HG03108 (cell line): ENCODE results near the gene NDOR1.

Experiments used
- ATAC-seq: cut with Tn5 transposase; IDR thresholded peaks from one replicate; pipeline ENCODE4 v1.9.1; 2021; ENCODE audit warnings: moderate library complexity; ENCODE audit not compliant: unreplicated experiment

The NDOR1 gene

DNA sequence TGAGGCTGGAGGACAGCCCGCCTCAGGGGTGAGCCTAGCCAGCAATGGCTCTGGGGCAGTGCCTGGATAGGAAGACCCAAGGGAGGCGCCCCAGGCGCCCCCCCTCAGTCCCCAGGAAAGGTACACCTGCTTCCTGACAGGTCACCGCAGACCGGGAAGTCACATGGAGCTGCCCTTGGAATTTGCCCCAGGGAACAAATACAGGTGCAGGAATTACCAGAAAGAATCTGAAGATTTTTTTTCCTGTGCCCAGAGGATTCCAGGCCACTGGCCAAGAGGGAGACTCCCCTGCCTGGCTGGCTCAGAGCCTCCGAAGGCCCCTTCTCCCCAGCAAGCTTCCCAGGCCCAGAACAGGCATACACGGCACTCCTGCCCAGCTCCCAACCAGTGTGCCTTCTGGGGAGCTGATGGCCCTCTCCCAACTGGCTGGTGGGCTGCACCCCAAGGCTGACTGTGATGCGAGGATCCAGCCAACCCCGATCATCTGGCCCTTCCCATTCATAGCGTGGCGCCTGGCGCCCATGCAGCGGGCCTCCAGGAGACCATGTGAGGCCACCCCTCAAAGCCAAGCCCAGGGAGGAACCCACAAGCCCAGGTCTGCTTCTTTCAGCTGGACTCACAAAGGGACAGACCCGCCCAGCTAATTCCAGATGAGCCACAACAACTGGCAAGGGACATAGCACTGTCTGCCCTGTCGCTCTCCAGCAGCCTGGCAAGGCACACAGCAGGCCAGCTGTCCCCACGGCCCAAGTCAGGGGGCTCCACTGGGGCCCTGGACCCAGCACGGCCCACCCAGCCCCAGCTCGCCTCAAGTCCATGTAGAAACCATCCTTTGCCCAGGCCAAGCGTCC is 7.2 kb upstream of the NDOR1 start:
- no peak for ATAC-seq

DNA sequence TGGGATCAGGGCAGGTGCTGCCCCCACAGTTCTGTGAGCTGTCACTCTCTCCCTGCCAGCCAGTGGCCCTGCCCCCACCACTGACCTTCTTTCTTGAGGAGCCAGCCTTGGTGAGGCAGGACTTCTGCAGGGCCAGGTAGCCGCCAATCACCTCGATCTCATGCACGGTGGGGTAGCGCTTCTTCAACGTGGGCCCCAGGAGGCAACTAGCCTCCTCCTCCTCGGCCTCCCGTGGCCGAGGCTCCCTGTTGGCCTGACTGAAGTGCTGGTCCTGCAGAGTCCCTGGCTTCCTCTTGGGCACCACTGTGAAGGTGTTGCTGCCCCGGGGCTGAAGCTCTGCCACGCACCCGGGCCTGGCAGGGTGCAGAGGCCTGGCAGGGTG is 6.6 kb upstream of the NDOR1 start:
- ATAC-seq, result no peak

GRCh38 chr9:137199411-137200121 is 5.9 kb upstream of the NDOR1 start:
- no peak for ATAC-seq

GRCh38 chr9:137200311-137201204 is 4.9 kb upstream of the NDOR1 start, which contains the start of gene TPRN:
TSS of gene TPRN (minus strand) at chr9:137200741. CDS start at chr9:137200711, 30 bp downstream.
- peak; percentile 83 for ATAC-seq

DNA sequence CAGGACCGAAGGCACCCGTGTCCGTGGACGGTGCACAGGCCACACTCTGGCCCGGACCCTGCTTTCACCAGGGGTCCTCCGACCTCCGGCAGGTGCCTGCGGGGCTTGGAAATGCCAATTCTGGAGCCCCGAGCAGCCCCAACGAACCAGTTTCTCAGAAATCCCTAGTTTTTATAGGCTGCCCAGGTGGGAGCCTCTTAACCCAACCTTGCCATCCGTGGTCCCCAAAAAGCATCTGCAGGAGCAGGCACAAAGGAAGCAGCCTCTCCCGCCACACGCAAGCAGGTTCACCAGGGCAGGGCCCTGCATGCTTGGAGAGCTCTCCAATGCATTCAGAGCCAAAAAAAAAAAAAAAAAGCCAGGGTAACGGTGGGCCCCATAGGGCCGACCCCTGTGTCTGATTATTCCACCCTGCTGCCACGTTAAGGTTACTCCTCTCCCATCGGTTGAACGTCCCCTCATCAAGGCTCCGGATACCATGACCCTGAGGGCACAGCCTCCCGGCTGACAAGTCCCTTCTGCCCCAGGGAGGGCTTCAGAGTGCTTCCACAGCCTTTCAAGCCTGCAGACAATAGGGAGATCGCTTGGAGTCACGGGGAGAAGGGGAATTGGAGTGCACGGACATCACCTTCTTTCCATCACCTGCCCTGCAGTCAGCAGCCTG is 4.2 kb upstream of the NDOR1 start:
- no peak for ATAC-seq

DNA sequence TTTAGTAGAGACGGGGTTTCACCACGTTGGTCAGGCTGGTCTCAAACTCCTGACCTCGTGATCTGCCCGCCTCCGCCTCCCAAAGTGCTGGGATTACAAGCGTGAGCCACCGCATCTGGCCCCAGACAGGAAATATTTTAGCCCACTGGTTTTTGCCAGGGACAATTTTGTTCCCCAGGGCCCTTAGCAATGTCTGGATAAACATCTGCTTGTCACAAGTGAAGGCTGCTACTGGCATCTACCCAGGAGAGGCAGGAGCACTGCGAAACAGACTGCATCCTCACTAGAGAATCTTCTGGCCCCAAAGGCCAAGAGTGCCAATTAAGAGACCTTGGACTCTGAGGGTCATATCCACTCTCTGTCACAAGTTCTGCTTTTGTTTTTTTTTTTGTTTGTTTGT is 2.5 kb upstream of the NDOR1 start:
- ATAC-seq, result no peak

DNA sequence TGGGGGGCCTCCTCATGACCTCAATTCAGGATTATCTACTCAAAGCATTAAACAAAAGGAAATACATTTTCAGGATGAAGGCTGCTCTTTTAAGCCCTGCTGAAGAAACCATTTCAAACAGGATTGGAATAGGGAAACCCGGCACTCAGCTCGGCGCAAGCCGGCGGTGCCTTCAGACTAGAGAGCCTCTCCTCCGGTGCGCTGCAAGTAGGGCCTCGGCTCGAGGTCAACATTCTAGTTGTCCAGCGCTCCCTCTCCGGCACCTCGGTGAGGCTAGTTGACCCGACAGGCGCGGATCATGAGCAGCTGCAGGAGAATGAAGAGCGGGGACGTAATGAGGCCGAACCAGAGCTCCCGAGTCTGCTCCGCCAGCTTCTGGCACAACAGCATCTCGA is 772 bp upstream of the NDOR1 start:
- ATAC-seq, result no peak

DNA sequence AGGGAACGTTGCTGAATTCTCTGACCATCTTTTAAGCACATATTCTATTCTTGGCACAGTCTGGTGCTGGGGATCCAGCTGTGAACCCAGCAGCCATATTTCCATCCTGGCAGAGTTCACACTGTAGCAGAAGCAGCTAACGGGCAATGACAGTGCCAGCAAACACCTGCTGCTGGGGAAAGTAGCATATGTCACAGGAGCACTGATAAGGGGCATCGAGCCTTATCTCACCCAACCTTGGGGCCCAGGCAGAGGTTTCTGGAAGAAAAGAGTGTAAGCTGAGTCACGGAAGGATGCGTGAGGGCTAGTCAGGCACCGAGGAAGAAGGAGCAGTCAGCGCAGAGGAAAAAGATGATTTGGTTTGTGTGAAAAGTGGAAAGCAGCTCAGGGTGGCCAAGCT is 1.1 kb downstream of the NDOR1 start:
- no peak for ATAC-seq

- ATAC-seq, result no peak
Measured at GRCh38 chr9:137211532-137211931, 6.0 kb downstream of the NDOR1 start.

- ATAC-seq, result no peak
Measured at GRCh38 chr9:137212520-137212919, 7.0 kb downstream of the NDOR1 start.

GRCh38 chr9:137213160-137214060 is 7.9 kb downstream of the NDOR1 start:
- no peak for ATAC-seq

DNA sequence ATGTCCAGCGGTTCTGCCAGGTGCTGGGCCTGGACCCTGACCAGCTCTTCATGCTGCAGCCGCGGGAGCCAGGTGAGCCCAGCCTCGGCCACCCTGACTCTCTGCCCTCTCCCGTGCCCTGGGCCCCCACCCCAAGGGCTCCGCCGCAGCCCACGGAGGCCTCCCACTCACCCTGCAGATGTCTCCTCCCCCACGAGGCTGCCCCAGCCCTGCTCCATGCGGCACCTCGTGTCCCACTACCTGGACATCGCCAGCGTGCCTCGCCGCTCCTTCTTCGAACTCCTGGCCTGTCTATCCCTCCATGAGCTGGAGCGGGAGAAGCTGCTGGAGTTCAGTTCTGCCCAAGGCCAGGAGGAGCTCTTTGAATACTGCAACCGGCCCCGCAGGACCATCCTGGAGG is 9.1 kb downstream of the NDOR1 start:
- ATAC-seq, result no peak

GRCh38 chr9:137215196-137215986 is 9.9 kb downstream of the NDOR1 start:
- ATAC-seq, result no peak

DNA sequence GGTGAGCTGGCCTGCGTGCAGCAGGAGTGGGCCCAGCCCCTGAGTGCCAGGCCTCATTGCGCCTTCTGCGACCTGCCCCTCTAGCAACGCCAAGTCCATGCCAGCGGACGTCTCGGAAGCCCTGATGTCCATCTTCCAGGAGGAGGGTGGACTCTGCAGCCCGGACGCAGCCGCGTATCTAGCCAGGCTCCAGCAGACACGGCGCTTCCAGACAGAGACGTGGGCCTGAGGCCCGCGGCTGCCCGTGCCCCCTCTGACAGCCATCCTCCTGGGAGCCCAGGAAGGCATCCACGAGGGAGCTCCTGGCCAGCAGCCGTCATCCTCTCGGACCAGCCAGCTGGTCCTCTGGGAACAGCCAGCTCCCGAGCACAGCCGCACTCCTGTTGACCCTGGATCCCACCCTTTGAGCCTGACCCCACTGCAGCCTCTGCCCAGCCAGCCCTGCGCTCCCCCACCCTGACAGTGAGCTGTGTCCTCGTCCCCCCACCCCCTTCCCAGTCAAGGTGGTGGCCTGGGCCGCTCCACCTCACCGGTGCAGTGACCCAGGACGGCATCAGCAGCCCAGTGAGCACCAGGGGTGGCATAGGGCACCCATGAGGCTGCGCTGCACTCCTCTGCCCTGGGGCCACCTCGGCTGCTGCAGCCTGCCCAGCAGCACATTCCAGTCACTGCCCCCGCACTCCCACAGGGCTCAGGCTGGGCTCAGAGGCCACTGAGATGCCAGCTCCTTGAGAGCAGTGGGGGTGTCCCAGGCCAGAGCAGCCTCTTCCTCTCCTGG is 10.9 kb downstream of the NDOR1 start:
- ATAC-seq, result no peak

- no peak for ATAC-seq
Measured at GRCh38 chr9:137217276-137218211, 12.0 kb downstream of the NDOR1 start.

- no peak for ATAC-seq
Measured at GRCh38 chr9:137218212-137218753, 12.8 kb downstream of the NDOR1 start.

- no peak for ATAC-seq
Measured at GRCh38 chr9:137218754-137219271, 13.3 kb downstream of the NDOR1 start.
